Fibroblast of lung (primary cell): ENCODE results near the gene RGL4. TPM values are rescaled to one million over a fixed set of nuclear protein-coding genes. Genes with fewer than 3 reads are reported as not detected.

Experiments used
- DNase-seq, 2 donors: peaks; one replicate each; pipeline versions ENCODE4 v3.0.0 to v3.0.0-alpha.2; 2010; ENCODE audit warnings: low read depth in 2 of 2
- H2AFZ ChIP-seq: 2 replicates; pipeline ENCODE4 v1.5.1; 2012; ENCODE audit warnings: low read length, control low read depth, inconsistent platforms
- H3K27ac ChIP-seq: 2 replicates; pipeline ENCODE4 v1.5.1; 2011; ENCODE audit warnings: low read length, control low read depth; ENCODE audit not compliant: insufficient read depth
- H3K27me3 ChIP-seq: 2 replicates; pipeline ENCODE4 v1.5.1; 2011; ENCODE audit warnings: mild to moderate bottlenecking, low read length; ENCODE audit not compliant: control insufficient read depth, insufficient read depth
- H3K36me3 ChIP-seq: 2 replicates; pipeline ENCODE4 v1.5.1; 2011; ENCODE audit warnings: low read length; ENCODE audit not compliant: control insufficient read depth, insufficient read depth
- H3K4me1 ChIP-seq: 2 replicates; pipeline ENCODE4 v1.5.1; 2011; ENCODE audit warnings: low read length; ENCODE audit not compliant: control insufficient read depth, insufficient read depth; ENCODE audit errors: extremely low read depth
- H3K4me2 ChIP-seq: 2 replicates; pipeline ENCODE4 v1.5.1; 2011; ENCODE audit warnings: low read length, control low read depth; ENCODE audit not compliant: insufficient read depth; ENCODE audit errors: extremely low read depth
- H3K4me3 ChIP-seq, 4 experiments: fragments of 200-600 bp in 1 of 4; sonication (generic) in 1 of 4; replicated peaks in 1 of 4; 2 replicates each; pipeline ENCODE4 v1.5.1; 2011 to 2016; ENCODE audit warnings: low read length in 4 of 4, low read depth in 3 of 4, mild to moderate bottlenecking in 3 of 4, control low read depth in 2 of 4, inconsistent platforms in 1 of 4, mixed read lengths in 1 of 4; ENCODE audit not compliant: insufficient read depth in 1 of 4; ENCODE audit errors: control extremely low read depth in 1 of 4
- H3K79me2 ChIP-seq: 2 replicates; pipeline ENCODE4 v1.5.1; 2012; ENCODE audit warnings: mild to moderate bottlenecking, low read length, inconsistent platforms; ENCODE audit not compliant: control insufficient read depth, insufficient read depth
- H3K9ac ChIP-seq: 2 replicates; pipeline ENCODE4 v1.5.1; 2011; ENCODE audit warnings: mild to moderate bottlenecking, low read length, control low read depth; ENCODE audit not compliant: insufficient read depth
- H3K9me3 ChIP-seq: 2 replicates; pipeline ENCODE4 v1.5.1; 2012; ENCODE audit warnings: low read depth, low read length; ENCODE audit not compliant: control insufficient read depth, insufficient read depth
- H4K20me1 ChIP-seq: 2 replicates; pipeline ENCODE4 v1.5.1; 2011; ENCODE audit warnings: low read length; ENCODE audit not compliant: control insufficient read depth, insufficient read depth; ENCODE audit errors: extremely low read depth
- EZH2 ChIP-seq: IDR thresholded peaks from 2 replicates; pipeline ENCODE4 v1.5.1; 2012; ENCODE audit warnings: low read length, control low read depth, mild to moderate bottlenecking; ENCODE audit errors: missing control alignments
- polyA plus RNA-seq, 2 donors: library from polyadenylated mRNA; depleted of rRNA in 1 of 2; stranded (reverse) in 1 of 2; unstranded in 1 of 2; fragments of >200 nt; gene quantifications; 2 replicates each; pipeline ENCODE4 v1.2.1, GENCODE V29; 2011 to 2012; ENCODE audit warnings: missing spikeins in 1 of 2
- total RNA-seq: library from RNA; depleted of rRNA; stranded (reverse); fragments of >200 nt; gene quantifications from 2 replicates; pipeline ENCODE4 v1.2.1, GENCODE V29; 2014
- TF ChIP-seq, protein P1 (sequence below), 2 donors: IDR thresholded peaks in 1 of 2; conservative IDR thresholded peaks in 1 of 2; 1 replicate in 1 of 2; 2 replicates in 1 of 2; pipeline ENCODE4 v1.5.1; 2011 to 2012; ENCODE audit warnings: low read length in 2 of 2, control low read depth in 1 of 2, inconsistent platforms in 1 of 2, low read depth in 1 of 2, mild to moderate bottlenecking in 1 of 2

Gene RGL4
- total and polyA plus RNA-seq, 2 donors (not counting 1 experiment from before 2014, with no cell fraction given): not detected

- no peak for TF ChIP-seq EZH2
- TF ChIP-seq, protein P1, sequence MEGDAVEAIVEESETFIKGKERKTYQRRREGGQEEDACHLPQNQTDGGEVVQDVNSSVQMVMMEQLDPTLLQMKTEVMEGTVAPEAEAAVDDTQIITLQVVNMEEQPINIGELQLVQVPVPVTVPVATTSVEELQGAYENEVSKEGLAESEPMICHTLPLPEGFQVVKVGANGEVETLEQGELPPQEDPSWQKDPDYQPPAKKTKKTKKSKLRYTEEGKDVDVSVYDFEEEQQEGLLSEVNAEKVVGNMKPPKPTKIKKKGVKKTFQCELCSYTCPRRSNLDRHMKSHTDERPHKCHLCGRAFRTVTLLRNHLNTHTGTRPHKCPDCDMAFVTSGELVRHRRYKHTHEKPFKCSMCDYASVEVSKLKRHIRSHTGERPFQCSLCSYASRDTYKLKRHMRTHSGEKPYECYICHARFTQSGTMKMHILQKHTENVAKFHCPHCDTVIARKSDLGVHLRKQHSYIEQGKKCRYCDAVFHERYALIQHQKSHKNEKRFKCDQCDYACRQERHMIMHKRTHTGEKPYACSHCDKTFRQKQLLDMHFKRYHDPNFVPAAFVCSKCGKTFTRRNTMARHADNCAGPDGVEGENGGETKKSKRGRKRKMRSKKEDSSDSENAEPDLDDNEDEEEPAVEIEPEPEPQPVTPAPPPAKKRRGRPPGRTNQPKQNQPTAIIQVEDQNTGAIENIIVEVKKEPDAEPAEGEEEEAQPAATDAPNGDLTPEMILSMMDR (conservative IDR thresholded peaks at IDR 0.05 in 1 of 2, IDR thresholded peaks at IDR 0.05 in 1 of 2; ENCODE audit: low read depth in 1 of 2, low read length in 2 of 2): no peak
- no peak overlapping the region for H3K27ac ChIP-seq
- no peak for DNase-seq
- no peak overlapping the region for H3K9ac ChIP-seq
- H3K4me2 ChIP-seq: no peak overlapping the region
- no peaks in the 10 kb centered on the region for H3K36me3 ChIP-seq
- H4K20me1 ChIP-seq: no peaks in the 10 kb centered on the region
- H3K79me2 ChIP-seq: no peaks in the 10 kb centered on the region
- no peak overlapping the region for H2AFZ ChIP-seq
- no peaks in the 10 kb centered on the region for H3K9me3 ChIP-seq
- H3K4me1 ChIP-seq: peaks cover 4% of the 10 kb centered on the region
- H3K27me3 ChIP-seq: no peaks in the 10 kb centered on the region
- no peak overlapping the region for H3K4me3 ChIP-seq
Observed at GRCh38 chr22:23688121-23688520, 2.7 kb upstream of the RGL4 start.

DNA sequence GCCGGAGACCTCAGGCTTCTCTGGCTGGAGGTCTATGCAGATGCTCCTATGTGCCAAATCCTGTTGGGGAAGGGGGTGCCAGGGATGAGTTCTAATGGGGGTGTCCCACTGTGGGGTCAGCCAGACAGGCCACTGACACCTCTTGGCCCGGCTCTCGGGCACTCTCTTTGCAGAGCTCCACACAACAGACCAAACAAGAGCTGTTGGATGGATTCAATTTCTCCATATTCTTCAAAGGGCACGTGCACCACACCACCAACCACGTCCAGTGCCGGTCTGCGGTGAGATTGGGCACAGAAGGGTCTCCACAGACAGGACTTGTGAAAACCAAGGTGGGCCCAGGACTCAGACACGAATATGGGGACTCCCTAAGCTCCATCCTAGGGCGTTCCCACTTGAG lies 2.2 kb upstream of the RGL4 start:
- Histone ChIP-seq H3K27me3 (no peaks in the 10 kb centered on the region), H3K27ac (no peak overlapping the region), H3K9ac (no peak overlapping the region), H3K4me2 (no peak overlapping the region), H3K36me3 (no peaks in the 10 kb centered on the region), H3K4me3 (no peak overlapping the region), H2AFZ (no peak overlapping the region), H4K20me1 (no peaks in the 10 kb centered on the region), H3K79me2 (no peaks in the 10 kb centered on the region), H3K9me3 (no peaks in the 10 kb centered on the region), H3K4me1 (peaks cover 4% of the 10 kb centered on the region)
- no peak for DNase-seq
- TF ChIP-seq EZH2: no peak
- TF ChIP-seq, protein P1 (conservative IDR thresholded peaks at IDR 0.05 in 1 of 2, IDR thresholded peaks at IDR 0.05 in 1 of 2; ENCODE audit: low read depth in 1 of 2, low read length in 2 of 2): no peak

- H3K4me1 ChIP-seq: peaks cover 4% of the 10 kb centered on the region
- no peak overlapping the region for H3K4me2 ChIP-seq
- DNase-seq: no peak
- TF ChIP-seq EZH2: no peak
- TF ChIP-seq, protein P1 (conservative IDR thresholded peaks at IDR 0.05 in 1 of 2, IDR thresholded peaks at IDR 0.05 in 1 of 2; ENCODE audit: low read depth in 1 of 2, low read length in 2 of 2): no peak
- H3K9ac ChIP-seq: no peak overlapping the region
- H3K9me3 ChIP-seq: no peaks in the 10 kb centered on the region
- no peak overlapping the region for H2AFZ ChIP-seq
- no peak overlapping the region for H3K27ac ChIP-seq
- H3K36me3 ChIP-seq: no peaks in the 10 kb centered on the region
- H3K4me3 ChIP-seq: no peak overlapping the region
- H3K27me3 ChIP-seq: no peaks in the 10 kb centered on the region
- no peaks in the 10 kb centered on the region for H3K79me2 ChIP-seq
- H4K20me1 ChIP-seq: no peaks in the 10 kb centered on the region
Observed at GRCh38 chr22:23689414-23689813, 1.4 kb upstream of the RGL4 start.
